EH (cell line): Measurements from ENCODE around the gene TPPP.
"Not testable (repeated sequence)": the region's sequence is repeated elsewhere in the genome, so short reads cannot be mapped to it uniquely, and the experiment has no call there.

Experiments used
- DNase-seq: peaks from one replicate; pipeline ENCODE4 v3.0.0-alpha.2; 2015; ENCODE audit warnings: low read depth

Gene TPPP

DNA sequence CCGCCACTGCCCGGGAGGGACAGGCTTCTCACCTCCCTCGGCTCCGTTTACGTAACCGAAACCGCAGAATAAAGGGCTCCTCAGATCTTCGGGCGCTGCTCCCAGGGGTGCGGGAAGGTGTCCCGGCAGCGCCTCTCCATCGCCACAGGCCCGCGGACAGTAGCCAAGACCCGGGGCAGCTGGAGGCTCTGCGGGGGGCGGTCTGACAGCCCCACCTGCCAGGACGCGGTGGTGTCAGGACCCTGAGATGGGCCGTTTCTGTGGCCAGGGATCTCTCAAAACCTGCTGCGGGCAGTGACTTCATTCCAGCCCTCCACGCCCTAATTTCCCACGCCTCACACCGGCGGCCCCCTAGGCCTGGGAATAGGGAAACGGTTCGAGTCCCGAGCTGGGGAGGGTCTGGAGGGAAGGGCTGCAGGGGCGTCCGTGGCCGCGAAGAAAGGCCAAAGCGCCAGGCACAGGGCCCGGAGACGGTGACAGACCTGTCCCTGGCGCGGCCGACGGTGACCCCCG is 567 bp downstream of the TPPP start:
- not testable (repeated sequence) for DNase-seq

DNA sequence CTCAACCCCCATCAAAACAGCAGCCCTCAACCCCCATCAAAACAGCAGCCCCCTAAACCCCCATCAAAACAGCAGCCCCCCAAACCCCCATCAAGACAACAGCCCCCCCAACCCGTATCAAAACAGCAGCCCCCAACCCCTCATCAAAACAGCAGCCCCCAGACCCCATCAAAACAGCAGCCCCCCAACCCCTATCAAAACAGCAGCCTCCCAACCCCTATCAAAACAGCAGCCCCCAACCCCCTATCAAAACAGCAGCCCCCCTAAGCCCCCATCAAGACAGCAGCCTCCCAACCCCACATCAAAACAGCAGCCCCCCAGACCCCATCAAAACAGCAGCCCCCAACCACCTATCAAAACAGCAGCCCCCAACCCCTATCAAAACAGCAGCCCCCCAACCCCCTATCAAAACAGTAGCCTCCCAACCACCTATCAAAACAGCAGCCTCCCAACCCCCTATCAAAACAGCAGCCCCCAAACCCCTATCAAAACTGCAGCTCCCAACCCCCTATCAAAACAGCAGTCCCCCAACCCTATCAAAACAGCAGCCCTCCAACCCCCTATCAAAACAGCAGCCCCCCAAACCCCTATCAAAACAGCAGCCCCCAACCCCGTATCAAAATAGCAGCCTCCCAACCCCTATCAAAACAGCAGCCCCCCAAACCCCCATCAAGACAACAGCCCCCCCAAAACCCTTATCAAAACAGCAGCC is 1.2 kb downstream of the TPPP start:
- no peak for DNase-seq

DNA sequence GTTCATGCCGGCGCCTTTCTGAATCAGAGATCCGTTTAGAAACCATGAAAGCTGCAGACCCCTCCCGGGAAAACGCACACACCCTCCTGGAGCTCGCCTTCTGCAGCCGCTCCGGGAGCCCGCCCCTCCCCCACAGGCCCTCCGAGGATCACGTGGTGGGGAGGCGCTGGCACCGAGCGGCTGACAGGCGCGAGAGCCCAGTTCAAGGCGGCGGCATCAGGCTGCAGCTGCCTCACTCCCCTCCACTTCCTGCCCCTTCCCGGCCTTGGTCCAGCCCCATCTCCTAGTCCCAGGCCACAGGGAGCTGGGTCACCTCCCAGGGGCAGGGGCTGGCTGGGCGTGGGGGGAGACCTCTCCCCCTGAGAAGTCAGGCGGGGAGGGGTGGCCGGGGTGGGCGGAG is 2.1 kb downstream of the TPPP start:
- DNase-seq = not testable (repeated sequence)

DNA sequence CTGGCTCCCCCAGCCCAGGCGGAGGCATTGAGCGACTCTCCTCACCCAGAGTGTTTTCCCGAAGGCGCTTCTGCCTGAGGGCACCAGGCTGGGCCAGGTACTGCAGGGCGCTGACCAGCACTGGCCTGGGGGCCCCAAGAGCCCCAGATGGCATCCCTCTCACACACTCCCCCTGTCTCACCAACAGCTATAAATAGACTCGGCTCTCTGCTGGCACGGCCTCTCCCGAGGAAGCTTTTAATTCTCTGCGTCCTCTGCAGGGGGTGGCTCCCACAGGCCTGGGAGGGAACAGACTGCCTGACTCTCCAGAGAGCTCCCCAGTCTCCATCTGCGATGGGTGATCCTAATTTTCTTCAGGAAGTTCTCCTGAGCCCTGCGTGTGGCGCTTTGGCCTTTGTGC is 2.9 kb downstream of the TPPP start:
- DNase-seq = not testable (repeated sequence)

DNA sequence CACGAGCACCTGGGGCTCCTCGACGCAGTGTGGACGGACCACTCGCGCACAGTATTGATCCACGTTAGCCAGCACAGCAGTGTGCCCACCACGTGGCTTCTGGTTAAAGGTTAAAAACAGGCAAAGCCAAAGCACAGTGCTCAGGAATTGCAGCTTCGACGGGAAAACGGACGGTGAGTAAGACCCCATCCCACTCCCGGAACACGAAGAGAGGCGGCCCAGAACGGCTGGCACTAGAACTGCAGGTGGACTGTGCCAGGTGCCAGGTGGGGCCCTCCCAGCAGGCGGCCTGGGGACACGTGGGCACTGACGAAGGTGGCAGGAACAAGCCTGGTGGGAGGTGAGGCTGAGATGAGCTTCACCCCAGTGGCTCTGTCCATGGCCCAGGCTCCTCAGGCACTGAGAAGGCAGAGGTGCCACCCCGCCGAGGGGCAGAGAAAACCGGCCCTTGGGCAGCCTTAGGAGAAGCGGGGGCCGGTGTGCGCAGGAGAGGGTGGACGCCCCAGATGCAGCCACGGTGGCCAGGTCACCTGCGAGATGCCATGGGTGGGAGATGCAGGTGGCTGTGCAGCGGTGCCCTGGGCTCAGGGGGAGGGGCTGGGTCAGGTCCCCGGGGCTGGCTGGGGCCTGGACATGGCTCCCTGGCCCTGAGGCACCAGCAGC is 4.7 kb downstream of the TPPP start:
- not testable (repeated sequence) for DNase-seq

DNA sequence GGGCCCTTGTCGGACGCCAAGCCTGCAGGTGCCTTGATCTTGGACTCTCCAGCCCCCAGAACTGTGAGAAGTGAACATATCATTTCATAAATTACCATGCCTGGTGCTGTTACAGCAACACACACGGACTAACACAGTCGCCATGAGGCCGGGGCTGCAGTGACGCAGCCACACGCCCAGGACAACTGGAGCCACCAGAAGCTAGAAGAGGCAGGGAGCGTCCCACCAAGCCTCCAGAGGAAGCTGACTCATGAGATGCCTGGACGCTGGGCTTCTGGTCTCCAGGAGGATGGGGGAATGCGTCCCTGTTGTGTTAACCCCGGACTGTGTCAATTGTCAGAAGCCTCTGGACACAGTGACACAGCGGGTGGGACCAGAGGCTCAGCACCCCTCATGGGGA is 6.2 kb downstream of the TPPP start:
- DNase-seq = not testable (repeated sequence)

DNA sequence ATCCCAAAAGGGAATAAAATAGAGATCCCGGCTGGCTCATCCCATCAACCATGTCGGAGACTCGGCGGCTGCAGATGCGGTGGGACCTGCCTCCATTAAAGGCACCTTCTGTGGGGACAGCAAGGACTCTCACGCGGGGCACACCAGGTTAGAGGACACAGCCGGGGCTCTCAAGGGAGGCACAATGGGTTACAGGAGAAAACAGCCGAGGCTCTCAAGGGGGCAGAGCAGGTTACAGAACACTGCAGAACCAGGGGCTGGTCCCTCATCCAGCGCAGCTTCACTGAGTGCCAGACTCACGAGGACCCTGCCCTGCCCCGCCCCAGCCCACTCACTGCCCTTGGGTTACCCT is 7.0 kb downstream of the TPPP start:
- DNase-seq = not testable (repeated sequence)

DNA sequence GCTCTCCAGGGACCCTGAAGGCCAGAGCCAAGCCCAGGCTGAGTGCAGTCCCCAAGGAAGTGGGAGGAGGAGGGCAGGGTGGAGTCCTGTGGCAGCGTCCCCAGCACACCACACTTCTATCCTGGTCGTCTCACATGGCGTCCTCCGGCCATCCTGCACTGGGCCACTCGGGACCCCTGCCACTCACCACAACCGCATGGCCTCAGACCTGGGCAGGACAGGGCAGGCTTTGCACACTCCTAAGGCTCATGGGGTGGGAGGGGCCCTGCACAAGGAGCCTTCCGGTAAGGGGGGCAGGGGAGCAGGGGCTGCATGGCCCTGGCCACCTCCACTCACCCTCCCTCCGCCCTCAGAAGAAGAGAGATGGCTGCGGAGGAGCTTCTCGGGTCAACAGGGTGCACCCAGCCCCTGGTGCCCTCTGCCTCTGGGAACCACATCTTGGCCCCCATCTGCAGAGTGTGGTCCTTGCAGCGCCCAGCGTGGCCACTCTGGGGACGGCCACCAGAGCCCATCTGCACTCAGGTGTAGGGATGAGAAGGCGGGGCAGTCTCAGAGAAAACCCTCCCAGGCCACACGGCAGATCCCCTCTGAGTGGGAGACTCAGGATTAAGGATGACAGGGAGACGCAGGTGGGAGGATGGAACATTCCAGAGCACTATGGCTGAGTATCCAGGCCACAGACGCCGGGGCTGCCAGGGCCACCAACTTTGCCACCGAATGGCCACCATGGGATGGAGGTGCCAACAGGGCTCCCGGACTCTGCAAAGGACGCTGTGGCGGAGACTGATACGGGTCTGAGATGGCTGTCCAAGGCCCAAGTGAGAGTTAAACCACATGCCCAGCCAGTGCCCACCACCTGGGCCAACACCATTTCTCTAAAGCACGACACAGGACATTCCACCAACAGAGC is 7.6 kb downstream of the TPPP start:
- DNase-seq = no peak

DNA sequence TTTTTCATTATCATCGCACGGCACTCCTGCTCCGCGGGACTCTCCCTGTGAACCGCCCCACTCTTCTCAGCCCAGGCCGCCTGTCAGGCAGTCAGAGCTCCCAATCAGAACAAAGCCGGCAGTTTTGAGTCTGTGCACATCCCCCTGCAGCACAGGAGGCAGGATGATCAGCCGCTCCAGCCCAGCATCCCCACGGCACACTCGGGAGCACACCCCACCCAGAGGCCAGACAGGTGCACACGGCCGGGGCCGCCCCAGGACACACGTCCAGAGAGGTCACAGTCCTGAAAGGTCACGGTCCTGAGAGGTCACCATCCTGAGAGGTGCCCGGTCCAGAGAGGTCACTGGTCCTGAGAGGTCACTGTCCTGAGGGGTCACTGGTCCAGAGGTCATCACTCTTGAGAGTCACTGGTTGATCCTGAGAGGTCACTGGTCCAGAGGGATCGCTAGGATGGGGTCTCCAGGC is 8.4 kb downstream of the TPPP start:
- no peak for DNase-seq

DNA sequence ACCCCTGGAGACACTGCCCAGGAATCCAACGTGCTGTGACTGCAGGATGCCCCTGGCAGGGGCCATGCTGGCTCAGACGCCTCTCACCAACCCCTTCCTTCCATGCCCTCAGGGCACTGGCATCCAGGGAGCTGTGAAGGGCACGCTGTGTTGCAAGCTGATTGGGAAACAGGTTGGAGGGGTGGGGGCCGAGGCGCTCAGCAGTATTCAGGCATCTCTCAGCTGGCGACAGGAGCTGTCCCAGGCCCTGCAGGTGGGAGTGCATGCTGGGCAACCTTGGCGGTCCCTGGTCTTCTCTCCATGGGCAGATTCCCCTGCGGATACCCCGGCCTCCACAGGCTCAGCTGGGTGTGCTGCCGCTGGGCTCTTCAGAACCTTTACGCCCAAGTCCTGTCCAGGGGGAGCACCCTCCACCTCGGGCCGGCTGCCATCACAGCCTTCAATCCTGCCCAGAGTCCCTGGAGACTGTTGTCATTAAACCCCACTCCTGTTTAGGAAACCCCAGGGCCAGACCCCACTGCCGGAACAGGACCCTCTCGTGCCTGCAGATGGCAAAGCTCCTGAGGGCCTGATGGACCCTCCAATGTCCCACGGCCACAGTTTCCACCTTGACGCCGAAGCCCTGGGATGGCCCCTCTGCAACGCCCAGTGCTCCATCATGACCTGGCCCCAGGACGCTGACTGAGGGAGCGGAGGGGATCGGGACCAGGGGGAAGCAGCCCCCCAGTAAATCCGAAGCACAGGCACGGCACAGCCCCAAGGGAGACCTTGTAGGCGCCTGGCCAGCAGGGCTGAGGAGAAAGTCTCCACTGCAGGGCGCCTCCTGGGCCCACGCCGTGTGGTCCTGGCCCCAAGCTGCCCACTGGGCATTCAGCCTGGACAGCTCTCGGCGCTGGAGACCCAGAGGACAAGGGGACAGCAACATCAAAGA is 9.3 kb downstream of the TPPP start:
- no peak for DNase-seq

DNA sequence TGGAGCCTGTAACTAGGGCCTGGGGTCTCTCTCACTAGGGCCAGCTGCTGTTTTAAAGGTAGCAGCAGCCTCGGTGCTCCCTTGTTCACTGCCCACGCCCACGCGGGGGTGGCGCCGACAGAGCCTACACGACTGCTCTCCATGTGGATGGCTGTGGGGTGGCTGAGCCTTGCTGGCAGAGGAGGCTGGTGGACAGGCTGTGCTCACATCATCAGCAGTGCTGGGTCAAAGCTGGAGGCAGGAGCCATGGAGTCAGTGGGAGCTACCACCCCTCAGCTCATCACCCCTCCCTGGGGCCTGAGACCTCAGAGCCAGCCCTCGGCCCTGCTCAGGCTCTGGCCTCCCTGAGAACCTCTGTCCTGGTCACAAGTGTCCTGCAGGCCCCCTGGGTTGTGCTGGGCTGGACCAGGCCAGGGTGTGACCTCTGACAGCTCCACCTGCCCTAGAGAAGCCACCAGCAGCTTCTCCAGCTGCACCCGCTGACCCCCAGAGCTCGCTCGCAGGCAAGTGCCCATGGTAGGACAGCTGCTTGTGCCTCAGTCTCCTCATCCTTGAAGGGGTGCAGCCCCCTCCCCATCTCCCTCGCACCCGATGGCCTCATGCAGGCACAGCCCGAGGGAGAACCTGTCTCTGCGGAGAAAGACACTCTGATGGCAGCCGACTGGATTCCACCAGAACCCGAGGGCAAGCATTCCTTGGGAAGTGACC is 10.3 kb downstream of the TPPP start:
- DNase-seq = not testable (repeated sequence)

DNA sequence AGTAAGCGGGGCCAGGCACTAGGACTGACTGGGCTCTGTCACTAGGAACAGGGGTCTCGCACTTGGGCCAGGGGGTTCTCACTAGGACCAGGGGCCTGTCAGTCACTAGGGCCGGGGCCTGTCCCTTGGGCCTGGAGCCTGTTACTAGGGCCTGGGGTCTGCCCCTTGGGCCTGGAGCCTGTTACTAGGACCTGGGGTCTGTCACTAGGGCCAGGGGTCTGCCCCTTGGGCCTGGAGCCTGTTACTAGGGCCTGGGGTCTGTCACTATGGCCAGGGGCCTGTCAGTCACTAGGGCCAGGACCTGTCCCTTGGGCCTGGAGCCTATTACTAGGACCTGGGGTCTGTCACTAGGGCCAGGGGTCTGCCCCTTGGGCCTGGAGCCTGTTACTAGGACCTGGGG is 10.9 kb downstream of the TPPP start:
- DNase-seq = not testable (repeated sequence)

DNA sequence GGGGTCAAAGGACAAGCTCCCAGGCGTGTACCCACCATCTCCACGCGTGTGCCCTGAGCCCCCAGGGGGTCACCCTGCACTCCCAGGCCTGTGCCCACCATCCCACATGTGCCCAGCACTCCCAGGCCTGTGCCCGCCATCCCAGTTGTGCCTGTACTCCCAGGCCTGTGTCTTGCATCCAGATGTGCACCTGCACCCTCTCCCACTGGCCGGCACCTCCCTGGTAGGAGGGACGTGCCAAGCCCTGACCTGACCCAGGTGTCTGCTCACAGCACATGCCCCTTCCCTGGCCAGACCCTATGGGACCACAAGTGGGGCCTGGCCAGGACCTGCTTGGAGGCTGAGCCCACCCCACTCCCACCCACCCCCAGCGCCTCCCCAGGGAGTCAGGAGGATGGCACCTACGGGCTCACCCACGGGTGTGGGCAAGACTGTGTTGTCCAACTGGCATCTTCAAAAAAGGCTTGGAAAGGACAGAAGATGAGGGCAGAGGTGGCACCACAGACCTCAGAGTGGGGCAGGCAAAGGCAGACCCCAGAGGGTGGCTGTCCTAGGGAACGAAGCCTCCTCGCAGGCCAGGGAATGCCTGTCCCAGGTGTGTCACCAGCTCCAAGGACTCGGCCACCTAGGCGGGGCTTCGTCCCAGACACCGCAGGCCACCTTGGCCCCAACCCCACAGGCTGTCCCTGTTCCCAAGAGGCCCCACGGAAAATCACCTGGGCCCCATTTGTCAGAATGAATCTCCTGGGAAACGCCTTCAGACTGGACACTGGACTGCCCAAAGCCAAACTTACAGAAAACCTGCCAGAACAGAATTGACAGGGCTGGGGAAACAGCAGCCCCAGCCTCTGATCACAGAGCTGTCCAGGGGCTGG is 11.6 kb downstream of the TPPP start:
- not testable (repeated sequence) for DNase-seq

DNA sequence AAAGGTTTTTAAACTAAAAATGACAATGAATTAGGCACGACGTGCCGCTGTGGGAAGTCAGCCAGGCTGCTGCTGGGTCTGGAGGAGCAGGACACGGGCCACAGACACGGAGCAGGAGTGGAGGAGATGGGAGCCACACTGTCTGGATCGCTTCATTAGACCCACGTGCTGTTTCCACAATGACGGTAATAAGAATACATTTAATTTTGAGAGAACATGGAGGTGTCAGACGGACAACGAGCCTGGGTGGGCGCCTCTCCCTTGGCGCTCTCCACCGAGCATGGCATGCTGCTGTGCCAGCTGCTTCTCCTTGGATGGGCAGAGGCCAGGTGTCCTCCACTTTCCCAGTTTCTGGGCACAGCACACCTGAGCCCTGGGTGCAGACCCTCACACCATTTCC is 12.3 kb downstream of the TPPP start:
- not testable (repeated sequence) for DNase-seq

DNA sequence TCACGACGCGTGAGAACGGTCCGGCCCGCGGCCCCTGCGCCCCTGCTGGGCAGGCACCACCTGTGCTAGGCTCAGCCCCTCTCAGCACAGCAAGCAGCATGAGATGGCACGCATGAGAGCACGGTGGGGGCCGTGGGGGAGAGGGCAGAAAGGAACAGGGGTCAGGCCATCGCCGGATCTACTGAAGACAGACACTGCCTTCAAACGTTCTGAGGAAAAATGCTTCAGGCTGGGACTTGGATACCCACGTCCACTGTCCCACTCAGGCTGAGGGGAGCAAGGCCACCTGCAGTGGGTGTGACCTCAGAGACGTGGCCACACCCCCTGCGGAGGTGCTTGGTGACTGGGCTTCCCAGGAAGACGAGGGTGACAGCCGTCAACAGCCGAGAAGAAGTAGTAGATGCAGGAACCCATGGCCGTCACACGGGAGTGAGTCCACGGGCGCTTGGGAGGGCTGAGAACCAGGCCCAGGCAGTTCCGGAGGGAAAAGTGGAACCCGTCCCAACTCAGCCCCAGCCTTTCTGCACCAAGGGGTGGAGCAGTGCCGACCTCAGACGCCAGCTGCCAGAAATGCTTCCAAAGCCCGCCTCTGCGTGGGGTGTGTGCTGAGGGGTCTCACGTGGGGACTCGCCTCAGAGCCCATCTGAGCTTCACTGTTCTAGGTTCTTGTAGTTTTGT is 12.9 kb downstream of the TPPP start:
- not testable (repeated sequence) for DNase-seq

DNA sequence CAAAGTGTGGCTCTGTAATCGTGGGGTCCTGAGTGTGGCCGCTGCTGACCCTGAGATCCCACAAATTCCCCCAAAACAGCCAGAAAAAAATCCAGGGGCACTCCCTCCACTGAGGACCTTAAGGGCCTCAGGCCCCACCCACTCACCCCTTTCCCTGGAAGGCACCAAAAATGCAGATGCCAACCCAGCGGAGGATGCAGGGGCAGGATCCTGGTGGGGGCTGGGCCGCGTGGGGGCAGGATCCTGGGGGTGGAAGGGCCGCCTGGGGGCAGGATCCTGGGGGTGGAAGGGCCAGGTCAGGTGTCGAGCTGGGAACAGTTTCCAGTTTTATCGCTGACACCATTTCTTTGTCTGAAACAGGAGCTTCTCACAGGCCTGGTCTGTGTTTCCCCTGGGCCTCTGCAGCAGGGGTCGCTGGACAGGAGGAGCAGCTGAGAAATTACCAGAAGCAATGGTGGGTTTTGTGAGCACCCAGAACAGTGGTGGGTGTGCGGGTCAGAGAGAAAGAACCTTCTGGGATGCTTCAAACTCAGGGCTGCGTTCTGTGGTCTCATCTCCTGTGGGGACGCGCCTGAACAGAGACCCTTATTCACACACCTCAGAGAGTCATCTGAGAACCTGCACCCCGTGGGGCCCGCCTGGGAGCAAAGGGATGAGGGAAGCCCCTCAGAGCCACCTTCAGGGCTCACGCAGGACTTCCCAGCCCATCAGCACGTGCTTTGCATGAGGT is 13.8 kb downstream of the TPPP start:
- not testable (repeated sequence) for DNase-seq

DNA sequence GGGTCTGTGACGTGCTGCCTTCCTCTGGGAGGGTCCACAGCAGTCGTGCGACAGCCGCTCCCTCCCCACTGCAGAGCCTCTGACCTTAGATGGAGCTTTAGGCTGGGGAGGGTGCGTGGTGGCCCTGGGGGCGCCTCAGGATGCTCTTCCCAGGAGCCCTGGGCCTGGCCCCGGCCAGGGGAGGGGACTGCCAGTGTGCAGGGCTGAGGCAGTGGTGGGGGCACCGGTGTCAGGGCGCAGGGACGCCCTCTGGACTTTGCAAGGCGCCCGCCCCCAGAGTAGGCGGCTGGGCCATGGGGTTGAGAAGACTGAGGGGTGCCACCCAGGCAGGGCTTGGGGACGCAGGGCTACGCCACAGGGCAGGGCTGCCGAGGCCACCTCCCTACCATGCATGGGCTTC is 14.6 kb downstream of the TPPP start:
- DNase-seq = not testable (repeated sequence)
